Stimulated activated CD8-positive, alpha-beta memory T cell treated with anti-CD3 and anti-CD28 coated beads, Interleukin-7, amount 100 ng/mL, for 1 hour (primary cell): Measurements from ENCODE around the gene PRMT5.

Experiments
- DNase-seq, 2 donors: peaks; one replicate each; pipeline ENCODE4 v3.0.0-alpha.2; 2020; ENCODE audit warnings: low read depth in 2 of 2

Gene PRMT5

DNA sequence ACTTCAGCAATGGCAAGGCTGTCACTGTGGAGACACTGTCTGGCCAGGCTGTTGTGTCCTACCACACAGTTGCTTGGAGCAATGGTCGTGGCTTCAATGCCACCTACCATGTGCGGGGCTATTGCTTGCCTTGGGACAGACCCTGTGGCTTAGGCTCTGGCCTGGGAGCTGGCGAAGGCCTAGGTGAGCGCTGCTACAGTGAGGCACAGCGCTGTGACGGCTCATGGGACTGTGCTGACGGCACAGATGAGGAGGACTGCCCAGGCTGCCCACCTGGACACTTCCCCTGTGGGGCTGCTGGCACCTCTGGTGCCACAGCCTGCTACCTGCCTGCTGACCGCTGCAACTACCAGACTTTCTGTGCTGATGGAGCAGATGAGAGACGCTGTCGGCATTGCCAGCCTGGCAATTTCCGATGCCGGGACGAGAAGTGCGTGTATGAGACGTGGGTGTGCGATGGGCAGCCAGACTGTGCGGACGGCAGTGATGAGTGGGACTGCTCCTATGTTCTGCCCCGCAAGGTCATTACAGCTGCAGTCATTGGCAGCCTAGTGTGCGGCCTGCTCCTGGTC is 53.3 kb downstream of the PRMT5 start:
- DNase-seq = no peak

DNA sequence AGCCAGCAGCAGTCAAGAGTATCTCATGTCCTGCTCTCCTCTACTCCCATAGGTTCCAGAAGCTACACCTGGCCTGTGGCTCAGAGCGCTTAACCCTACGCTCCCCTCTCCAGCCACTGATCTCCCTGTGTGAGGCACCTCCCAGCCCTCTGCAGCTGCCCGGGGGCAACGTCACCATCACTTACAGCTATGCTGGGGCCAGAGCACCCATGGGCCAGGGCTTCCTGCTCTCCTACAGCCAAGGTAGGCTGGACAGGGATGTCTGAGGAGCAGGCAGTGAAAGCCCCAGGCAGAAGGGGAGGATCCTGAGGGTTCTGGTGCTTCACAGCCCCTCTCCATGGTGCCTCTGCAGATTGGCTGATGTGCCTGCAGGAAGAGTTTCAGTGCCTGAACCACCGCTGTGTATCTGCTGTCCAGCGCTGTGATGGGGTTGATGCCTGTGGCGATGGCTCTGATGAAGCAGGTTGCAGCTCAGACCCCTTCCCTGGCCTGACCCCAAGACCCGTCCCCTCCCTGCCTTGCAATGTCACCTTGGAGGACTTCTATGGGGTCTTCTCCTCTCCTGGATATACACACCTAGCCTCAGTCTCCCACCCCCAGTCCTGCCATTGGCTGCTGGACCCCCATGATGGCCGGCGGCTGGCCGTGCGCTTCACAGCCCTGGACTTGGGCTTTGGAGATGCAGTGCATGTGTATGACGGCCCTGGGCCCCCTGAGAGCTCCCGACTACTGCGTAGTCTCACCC is 54.0 kb downstream of the PRMT5 start:
- DNase-seq = no peak

GRCh38 chr14:22872833-22873520 is 56.2 kb downstream of the PRMT5 start:
- DNase-seq = no peak

DNA sequence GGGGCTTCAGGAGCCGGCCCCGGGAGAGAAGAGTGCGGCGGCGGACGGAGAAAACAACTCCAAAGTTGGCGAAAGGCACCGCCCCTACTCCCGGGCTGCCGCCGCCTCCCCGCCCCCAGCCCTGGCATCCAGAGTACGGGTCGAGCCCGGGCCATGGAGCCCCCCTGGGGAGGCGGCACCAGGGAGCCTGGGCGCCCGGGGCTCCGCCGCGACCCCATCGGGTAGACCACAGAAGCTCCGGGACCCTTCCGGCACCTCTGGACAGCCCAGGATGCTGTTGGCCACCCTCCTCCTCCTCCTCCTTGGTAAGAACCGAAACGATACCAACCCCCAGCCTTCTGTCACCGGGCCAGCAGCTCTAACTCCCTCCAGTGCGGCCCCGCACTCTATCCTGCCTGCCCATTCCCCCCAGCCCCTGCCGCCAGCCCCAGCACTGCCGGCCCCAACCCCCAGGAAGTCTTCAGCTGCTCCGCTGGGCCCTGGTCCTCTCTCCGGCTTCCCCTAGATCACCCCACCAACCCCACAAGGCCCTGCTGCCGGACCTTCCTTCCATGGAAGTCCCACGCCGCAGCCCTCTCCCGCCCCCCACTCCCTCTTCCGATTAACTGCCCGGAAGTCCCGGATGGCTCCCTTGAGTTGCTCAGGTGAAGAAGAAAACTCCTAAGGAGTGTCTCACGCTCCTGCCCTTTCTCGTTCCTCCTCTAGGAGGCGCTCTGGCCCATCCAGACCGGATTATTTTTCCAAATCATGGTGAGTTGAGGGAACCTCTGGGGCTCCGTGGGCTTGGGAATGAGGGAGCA is 56.9 kb downstream of the PRMT5 start:
- peak; percentile 54 to 59 for DNase-seq

DNA sequence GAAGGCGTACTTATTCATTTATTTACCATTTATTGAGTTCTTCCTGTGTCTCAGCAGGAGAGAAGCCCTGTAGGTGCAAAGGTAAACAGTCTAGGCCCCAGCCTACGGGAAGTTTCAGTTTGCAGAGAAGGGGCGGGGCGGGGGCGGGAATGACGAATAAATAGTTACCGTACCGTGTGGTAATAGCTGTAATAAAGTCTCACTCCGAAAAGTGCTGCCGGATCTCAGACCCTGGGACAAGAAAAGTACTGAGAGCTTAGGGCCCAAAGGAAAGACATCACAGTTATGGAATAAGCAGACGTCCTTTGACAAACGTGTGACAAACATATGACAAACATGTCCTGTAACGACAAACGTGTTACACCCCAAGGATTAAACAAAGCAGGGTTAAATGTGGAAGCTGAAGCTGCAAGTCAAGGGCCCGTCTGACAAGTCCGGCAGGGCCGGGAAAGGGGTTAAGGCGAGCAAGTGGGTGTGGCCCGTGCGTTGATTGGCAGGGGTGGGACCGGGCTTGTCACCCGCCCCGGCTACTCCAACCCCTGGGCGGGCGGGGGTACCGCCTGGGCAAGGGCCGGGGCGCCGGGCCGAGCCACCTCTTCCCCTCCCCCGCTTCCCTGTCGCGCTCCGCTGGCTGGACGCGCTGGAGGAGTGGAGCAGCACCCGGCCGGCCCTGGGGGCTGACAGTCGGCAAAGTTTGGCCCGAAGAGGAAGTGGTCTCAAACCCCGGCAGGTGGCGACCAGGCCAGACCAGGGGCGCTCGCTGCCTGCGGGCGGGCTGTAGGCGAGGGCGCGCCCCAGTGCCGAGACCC is 57.7 kb downstream of the PRMT5 start, which contains the start of gene LRP10:
LRP10 (plus strand) TSS at position 517 of the 809 bp plus-strand sequence. CDS start 564 bp downstream, outside the sequence.
- DNase-seq = peak; percentile 44 to 54

- no peak for DNase-seq
Measured at GRCh38 chr14:22870811-22871223, 58.4 kb downstream of the PRMT5 start.
